Activated CD4-positive, alpha-beta T cell treated with anti-CD3 and anti-CD28 coated beads for 4 hours (primary cell): ENCODE data around the gene DCUN1D3.
A peak's percentile ranks its signal among the peaks of the same experiment; 100 is the strongest.

Source experiments
- DNase-seq, 2 donors: peaks; one replicate each; pipeline ENCODE4 v3.0.0-alpha.2; 2020

The DCUN1D3 gene

GRCh38 chr16:20918486-20919239, 18.5 kb upstream of the DCUN1D3 start:
- DNase-seq, result no peak

DNA sequence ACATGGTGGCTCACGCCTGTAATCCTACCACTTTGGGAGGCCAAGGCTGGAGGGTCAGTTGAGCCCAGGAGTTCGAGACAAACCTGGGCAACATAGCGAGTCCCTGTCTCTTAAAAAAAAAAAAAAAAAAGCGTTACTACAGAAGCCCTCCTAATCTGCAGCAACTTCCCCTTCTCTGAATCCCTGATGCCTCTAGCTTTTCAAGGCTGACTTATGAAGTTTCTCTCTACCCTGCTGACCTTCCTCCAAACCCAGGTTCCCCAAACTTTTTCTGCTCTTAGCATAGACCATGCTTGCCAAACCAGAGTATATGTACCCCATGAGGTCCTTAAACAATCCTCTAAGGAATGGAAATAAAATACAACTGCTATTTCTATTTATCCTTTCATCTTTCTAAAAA, 16.8 kb upstream of the DCUN1D3 start:
- no peak for DNase-seq

GRCh38 chr16:20916289-20916688, 16.1 kb upstream of the DCUN1D3 start:
- no peak for DNase-seq

- no peak for DNase-seq
These were observed 11.2 kb upstream of the DCUN1D3 start for GRCh38 chr16:20911361-20911760.

- no peak for DNase-seq
These were observed 10.7 kb upstream of the DCUN1D3 start for GRCh38 chr16:20910781-20911321.

GRCh38 chr16:20906341-20907255, 6.4 kb upstream of the DCUN1D3 start:
- DNase-seq, result no peak

DNA sequence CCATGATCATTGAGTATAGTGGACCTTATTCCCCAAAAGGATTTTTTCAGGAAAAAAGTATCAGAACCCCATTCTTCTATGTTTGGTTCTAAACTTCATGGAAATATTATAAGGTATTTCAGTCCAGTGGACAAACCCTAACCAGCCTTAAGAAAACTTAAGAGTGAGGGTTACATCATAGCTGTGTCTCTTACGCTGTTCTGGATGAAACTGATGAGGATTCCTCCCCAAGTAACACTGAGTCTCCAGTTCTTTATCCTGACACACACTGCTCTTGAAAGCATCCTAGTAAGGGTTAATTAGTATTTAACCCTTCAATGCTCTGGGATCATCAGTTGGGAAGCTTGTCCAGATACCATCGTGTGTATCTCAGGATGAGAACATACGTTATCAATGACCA, 5.4 kb upstream of the DCUN1D3 start:
- no peak for DNase-seq

DNA sequence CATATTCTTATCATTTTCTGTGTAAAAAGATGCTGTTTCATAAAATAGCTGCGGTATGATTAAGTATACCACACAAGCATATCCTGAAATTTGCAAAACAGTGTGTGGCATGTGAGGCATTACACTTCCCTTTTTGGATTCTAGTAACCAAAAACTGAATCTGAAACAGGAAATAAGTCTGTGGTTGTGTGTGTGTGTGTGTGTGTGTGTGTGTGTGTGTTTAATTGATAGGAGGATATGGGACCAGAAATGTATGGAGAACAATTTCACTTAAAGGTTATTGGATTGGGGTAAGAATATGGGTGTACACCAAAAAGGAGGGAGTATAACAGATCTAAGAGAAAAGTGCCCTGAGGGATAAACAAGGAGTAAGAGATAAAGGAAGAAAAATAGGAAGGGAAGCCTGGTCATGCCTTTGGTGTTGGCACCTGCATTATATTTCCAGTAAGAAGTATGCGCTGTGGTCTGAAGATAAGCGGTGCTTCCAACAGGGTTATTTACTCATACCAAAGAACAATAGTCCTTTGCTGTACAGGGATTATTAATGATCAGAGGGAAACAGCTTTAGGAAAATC, 4.4 kb upstream of the DCUN1D3 start:
- DNase-seq, result peak; percentile 1 to 26

DNA sequence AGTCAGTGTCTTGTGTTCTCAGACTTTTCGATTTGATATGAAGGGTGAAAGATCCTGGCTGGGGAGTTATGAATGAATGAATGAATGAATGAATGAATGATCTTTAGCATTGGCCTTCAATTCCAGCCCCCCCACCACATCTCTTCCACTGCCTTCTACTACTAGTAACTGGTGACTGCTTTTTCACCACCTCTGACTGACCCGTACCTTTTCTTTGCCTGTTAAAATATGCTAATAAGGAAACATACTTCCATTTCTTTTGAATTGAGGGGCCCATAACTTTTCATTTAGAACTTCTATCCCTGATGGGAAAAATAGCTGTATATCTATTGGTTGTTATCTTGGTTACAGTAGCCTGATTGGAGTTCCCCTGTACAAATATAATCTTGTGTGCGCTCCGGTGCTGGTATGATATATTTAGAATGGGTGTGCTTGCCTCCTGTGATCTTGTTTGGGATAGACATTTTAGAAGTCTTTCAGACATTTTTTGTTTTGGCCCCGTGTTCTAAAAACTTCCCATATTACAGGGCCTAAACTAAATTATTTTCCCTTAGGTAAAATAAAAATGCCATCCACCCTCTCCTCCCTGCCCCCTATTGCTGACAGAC, 3.8 kb upstream of the DCUN1D3 start:
- no peak for DNase-seq

GRCh38 chr16:20903116-20903898, 3.1 kb upstream of the DCUN1D3 start:
- no peak for DNase-seq

GRCh38 chr16:20902426-20902825, 2.3 kb upstream of the DCUN1D3 start:
- no peak for DNase-seq

DNA sequence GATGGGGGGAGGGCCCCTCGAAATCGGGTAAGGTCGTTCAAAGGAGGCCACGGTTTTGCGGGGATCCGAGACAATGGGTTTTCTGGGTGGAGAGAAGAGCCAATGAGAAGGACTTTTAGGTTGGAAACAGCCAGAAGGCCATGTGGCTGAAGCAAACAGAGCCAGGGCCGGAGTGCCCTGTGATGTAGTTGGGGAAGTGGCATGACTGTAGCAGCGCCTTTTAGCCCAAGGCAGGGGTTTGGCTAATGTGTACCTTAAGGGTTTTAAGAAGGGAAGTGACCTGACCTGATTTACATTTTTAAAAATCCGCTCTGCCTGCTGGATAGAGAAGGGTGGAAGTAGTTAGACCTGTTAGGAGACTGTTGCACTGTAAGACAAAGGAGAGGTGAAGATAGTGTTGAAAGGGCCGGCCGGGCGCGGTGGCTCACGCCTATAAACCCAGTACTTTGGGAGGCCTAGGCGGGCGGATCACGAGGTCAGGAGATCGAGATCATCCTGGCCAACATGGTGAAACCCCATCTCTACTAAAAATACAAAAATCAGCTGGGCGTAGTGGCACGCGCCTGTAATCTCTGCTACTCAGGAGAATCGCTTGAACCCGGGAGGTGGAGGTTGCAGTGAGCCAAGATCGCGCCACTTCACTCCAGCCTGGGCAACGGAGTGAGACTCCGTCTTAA, 1.4 kb upstream of the DCUN1D3 start:
- peak; percentile 7 to 12 for DNase-seq

DNA sequence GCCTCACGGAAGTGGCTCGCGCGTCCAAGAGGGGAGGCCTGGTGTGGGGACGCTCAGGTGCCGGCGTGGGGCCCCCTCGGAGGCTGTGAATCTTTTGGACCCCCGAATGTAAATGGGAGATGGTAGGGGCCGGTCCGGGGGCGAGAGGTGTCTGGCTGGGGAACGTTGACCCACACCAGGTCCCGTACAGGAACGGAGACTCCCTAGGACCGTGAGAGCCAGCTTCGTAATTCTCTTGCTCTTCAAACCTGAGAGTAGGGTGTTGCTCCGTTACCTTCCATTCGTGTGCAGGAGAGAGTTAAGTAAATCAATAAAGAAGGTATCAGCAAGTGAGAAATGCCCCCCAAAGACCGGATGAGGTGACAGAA, 894 bp upstream of the DCUN1D3 start:
- DNase-seq, result no peak

DNA sequence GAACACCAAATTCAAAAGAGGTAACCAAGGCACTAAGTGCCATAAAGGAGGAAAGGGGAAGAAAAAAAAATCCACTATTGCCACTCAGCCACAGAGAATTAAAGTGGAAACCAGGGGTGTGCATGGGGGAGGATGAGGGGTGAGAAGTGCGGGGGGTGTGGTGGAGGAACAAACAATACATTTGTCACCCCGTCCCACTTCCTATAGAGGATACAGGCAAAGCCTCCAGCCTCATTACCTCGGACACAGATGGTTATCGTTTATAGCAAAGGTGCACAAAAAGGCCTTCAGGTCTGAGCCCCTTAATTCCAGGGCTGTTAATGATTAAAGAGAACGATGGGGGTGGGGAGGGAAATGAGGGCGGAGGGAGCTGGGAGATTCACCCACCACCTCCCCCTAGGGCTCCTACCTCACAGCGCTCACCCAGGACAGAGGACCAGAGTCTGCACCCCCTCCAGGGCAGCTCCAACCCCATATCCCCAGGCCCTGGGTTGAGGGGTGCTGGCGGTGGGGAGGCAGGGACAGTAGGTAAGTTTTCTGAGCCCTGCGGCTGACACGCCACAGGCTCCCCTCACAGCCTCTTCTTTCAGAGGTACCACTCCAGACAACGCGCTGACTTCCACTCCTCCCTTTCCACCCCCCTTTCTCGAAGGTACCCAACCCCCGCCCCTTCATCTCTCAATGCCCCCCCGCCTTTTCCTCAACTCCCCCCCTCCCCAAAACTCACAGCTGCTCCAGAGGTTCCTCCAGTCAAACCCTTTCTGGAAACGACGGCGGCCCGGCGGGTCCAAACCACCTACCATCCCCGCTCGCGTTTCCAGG, 470 bp downstream of the DCUN1D3 start:
- no peak for DNase-seq

DNA sequence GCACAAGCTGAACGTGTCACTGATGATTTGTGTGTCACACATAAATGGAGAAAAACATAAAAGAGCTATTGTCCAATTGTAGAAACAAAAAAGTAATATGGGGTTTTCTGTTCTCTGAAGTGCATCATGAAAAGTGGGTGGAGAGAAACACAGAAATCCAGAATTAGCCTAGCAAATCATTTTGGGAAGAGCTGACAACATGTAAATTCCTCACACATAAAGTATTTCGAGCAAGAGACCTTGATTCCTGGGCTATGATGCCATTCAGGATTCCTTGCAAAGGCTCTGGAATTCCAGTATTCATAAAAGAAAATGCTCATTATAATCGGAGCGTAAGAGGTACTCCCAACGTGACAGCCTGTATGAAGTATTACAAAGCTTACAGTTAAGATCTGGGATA, 1.1 kb downstream of the DCUN1D3 start:
- no peak for DNase-seq

GRCh38 chr16:20897922-20898321, 2.2 kb downstream of the DCUN1D3 start:
- DNase-seq, result no peak

DNA sequence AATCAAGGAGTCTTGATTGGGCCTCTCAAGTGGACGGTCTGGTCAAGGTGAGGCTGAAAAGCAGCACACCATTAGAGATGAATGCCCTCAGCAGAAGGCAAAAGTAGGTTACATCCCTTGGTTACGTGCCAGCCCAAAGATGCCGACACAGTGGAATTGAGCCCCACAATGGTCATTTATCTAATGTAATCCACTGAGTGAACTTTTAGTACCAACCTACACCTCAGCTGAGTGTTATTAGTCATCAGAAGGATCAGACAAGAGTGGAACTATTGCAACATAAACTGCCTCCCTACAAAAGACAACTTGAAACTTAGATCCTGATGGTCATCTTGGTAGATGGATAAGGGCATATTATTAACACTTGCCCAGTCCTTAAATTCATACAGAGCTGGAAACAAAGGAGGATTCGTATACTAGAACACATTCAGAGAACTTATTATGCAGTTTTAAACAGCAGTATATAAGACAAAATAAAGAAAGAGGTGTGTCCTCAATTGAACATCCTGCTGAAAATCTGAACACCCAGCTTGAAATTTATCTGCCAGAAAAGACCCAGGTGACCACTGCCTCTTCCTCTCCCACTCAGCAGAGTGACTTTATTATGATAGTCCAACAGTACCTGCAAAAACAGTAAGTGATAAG, 2.8 kb downstream of the DCUN1D3 start:
- DNase-seq, result no peak

DNA sequence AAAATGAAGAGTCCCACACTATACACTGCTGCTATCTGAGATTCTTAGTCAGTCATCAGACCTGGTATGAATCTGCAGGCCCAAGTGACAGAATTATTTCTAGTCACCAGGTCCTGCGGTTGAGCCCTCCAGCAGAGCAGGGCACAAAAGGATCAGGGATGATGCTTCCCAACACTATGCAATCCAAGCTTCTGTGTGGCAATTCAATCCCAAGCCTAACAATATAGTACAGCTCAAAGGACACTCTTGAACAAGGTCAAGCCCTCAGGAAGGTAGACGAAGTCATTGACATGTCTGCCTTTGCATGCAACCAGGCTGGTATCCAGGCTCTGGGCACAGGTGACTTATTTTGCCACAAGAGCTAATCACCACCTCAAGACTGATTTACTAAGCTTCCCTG, 5.8 kb downstream of the DCUN1D3 start:
- no peak for DNase-seq

DNA sequence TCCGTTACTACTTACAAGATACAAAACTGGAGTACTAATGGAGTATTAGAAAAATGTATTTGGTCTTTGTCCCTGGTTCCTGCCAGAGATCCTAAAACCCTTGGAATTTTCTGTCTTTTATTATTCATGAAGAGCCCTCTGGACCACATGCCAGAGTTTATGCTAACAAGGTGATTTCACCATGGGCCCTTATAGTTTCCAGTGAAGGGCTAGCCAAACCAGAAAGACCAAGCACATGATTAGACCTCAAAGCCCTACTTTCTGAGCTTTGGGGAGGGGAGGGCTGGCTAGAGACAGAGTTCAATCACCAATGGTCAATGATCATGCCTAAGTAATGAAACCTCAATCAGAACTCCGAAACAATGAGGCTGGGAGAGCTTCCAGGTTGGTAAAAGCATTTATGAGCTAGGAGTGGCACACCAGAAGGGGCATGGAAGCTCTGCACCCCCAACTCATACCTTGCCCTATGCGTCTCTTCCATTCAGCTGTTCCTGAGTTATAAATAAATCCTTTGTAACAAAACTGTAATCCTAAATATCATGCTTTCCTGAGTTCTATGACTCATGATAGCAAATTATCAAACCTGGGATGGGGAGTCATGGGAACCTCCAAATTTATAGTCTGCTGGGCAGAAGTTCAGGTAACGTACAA, 10.4 kb downstream of the DCUN1D3 start:
- no peak for DNase-seq

DNA sequence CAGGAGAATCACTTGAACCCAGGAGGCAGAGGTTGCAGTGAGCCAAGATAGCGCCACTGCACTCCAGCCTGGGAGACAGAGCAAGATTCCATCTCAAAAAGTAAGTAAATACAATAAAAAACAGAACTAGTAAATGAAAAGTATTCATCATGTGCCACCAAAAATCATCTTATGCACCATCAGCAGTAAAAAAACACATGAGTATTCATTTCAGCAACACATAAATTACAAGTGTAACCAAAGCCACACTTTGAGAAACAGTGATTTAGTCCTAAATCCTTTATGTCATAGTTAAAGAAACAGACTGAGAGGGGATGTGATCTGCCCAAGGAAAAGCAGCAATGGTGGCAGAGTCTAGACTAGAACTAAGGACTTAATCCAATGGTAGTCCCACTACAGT, 13.0 kb downstream of the DCUN1D3 start:
- no peak for DNase-seq
